Heart left ventricle (tissue), 13 donors: ENCODE results near the gene LSM12.

Experiments used
- POLR2A ChIP-seq, 2 donors: fragments of 450-650 bp; IDR thresholded peaks; one replicate each; pipeline ENCODE4 v1.6.1; 2017; ENCODE audit warnings: antibody characterized with exemption in 2 of 2, mild to moderate bottlenecking in 2 of 2, moderate library complexity in 2 of 2
- TF ChIP-seq, protein P1 (sequence below), 12 donors: fragments of 200-600 bp; sonication (generic) in 4 of 12; IDR thresholded peaks; one replicate each; pipeline versions ENCODE4 v1.5.0 to v1.8.0; 2018 to 2022; ENCODE audit warnings: antibody characterized with exemption in 12 of 12, mild to moderate bottlenecking in 5 of 12
- donor health status: ischemic (EF 13 %, LVEDD 7.1; RV severe dilation, severe dysfunction).
- donor health status: DM: no; HTN: yes; CAD: no.
- donor health status: DM: no; HTN: no; CAD: no.
- donor health status: ischemic (EF 25% LVEDD 6.9; RV normal size, moderate dysfunction).
- donor health status: ischemic (EF 25% LVEDD 5.7; RV mildly dilated, moderate dysfunction).
- donor health status: ischemic (EF 35%, LVEDD 5.7; RV mildly dilated, moderate dysfunction).
- donor health status: nonischemic (EF 11% LVEDD 7.7; RV severe dilation, severe dysfunction).
- donor health status: DM: yes; HTN: yes; CAD: no.
- donor health status: PGD.
- donor health status: ischemic (EF 29% LVEDD 5.4; RV normal size, mild dysfunction).
- donor health status: nonischemic (EF 23%, LVEDD 6.1; RV moderate dilation, normal function).

- TF ChIP-seq, protein P1, sequence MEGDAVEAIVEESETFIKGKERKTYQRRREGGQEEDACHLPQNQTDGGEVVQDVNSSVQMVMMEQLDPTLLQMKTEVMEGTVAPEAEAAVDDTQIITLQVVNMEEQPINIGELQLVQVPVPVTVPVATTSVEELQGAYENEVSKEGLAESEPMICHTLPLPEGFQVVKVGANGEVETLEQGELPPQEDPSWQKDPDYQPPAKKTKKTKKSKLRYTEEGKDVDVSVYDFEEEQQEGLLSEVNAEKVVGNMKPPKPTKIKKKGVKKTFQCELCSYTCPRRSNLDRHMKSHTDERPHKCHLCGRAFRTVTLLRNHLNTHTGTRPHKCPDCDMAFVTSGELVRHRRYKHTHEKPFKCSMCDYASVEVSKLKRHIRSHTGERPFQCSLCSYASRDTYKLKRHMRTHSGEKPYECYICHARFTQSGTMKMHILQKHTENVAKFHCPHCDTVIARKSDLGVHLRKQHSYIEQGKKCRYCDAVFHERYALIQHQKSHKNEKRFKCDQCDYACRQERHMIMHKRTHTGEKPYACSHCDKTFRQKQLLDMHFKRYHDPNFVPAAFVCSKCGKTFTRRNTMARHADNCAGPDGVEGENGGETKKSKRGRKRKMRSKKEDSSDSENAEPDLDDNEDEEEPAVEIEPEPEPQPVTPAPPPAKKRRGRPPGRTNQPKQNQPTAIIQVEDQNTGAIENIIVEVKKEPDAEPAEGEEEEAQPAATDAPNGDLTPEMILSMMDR (IDR thresholded peaks at IDR 0.05) = no peak
- TF ChIP-seq POLR2A (IDR thresholded peaks at IDR 0.05) = no peak
These were observed 42.8 kb downstream of the LSM12 start for GRCh38 chr17:44023545-44024270.
